ENCODE data around the gene ITGA1.
"Not testable (repeated sequence)": the region's sequence is repeated elsewhere in the genome, so short reads cannot be mapped to it uniquely, and the experiment has no call there.

ITGA1 gene

DNA sequence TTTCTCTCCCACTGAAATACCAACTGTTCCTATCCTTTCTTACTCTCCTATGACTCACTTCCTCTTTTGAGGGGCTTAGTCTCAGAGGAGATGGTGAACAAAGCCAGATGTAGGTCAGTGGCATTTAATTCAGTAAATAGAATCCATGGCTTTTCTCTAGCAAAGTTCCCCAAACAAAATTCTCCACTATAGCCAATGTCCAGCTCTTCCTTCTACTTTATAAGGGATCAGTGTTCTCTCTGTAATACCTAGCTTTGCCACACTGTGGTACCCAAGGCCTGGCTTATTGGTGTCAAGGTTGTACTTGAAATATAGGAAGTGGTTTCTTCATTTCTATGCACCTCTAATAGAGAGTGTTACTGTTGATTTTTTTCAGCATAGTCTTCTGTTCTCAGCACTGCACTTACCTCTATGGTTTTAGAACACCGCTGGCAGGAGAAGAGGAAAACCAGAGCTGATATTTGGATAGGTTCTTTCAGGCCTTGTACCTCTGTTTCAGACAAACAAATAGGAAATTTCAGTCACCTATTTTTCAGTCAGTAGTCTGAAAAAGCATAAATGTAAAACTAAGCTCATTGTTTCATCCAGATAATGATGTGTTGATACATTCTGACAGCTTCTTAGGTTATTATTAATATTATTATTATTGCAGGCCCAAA is 160.8 kb downstream of the ITGA1 start:
- in situ Hi-C loops (cut with HindIII; ENCODE audit: low pct_unique_long_range_greater_than_20kb, low sequenced_read_pairs) = no loop called here
- no peak for TF ChIP-seq JUND (IDR thresholded peaks at IDR 0.05; ENCODE audit: low read depth)
- DNase-seq (ENCODE audit: low read depth in 1 of 2, low spot score in 1 of 2) = peak; percentile 36 to 89

DNA sequence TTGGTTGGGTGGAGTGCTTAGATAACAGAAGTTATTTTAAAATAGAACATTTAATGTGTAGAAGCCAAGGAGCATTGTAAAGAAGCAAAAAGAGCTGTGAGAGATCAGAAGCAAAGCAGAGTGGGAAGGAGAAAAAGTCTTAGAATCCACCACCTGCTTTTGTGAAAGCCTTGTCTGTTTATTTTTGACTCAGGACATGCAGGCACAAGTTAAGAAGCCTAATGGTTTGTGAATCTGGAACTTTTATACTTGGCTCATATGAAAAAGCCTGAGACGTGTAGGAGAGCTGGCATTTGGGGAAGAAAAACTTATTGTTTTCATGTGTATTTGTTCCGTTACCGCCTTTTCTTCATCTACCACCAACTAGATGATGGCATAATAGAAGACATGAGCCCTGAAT is 163.0 kb downstream of the ITGA1 start:
- no peak for DNase-seq (ENCODE audit: low read depth in 1 of 2, low spot score in 1 of 2)
- in situ Hi-C loops (cut with HindIII; ENCODE audit: low pct_unique_long_range_greater_than_20kb, low sequenced_read_pairs) = no loop called here
- no peak for TF ChIP-seq JUND (IDR thresholded peaks at IDR 0.05; ENCODE audit: low read depth)

DNA sequence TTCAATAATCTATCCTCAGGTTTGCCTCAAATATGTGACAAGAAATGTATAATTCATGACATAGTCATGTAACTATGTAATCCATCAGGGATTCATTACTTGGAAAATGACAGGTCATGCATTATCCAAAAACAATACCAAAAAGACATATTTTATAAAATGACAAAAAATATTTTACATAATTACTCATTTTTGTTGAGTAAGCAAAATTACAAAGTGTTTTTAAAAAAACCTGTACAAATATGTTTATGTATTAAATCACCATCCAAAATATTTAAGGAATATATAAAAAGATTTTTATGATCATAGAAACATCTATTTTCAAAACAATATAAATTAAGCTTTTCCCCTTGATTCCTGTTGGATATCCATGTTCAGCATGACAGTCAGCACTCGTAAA is 164.8 kb downstream of the ITGA1 start:
- in situ Hi-C loops (cut with HindIII; ENCODE audit: low pct_unique_long_range_greater_than_20kb, low sequenced_read_pairs) = no loop called here
- no peak for TF ChIP-seq JUND (IDR thresholded peaks at IDR 0.05; ENCODE audit: low read depth)
- DNase-seq (ENCODE audit: low read depth in 1 of 2, low spot score in 1 of 2) = no peak

DNA sequence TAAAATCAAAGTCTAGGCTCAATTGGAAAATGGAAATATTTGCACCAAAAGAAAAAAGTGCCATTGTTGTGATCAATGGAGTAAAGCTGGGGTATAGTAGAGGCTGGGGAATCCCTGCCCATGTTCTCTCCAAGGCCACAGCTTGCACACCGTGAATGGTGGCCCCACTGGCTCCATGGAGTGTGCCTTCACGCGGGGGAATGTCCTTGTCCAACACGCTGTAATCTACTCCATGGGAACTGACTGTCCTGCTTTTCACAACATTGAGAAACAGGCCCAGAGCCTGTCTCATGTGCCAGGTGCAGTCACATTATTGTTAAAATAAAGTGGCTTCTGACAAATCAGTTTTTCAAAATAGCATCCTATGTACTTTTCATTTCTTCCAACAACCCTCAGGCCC is 168.3 kb downstream of the ITGA1 start:
- TF ChIP-seq JUND (IDR thresholded peaks at IDR 0.05; ENCODE audit: low read depth) = no peak
- DNase-seq (ENCODE audit: low read depth in 1 of 2, low spot score in 1 of 2) = no peak
- in situ Hi-C loops (cut with HindIII; ENCODE audit: low pct_unique_long_range_greater_than_20kb, low sequenced_read_pairs) = no loop called here

DNA sequence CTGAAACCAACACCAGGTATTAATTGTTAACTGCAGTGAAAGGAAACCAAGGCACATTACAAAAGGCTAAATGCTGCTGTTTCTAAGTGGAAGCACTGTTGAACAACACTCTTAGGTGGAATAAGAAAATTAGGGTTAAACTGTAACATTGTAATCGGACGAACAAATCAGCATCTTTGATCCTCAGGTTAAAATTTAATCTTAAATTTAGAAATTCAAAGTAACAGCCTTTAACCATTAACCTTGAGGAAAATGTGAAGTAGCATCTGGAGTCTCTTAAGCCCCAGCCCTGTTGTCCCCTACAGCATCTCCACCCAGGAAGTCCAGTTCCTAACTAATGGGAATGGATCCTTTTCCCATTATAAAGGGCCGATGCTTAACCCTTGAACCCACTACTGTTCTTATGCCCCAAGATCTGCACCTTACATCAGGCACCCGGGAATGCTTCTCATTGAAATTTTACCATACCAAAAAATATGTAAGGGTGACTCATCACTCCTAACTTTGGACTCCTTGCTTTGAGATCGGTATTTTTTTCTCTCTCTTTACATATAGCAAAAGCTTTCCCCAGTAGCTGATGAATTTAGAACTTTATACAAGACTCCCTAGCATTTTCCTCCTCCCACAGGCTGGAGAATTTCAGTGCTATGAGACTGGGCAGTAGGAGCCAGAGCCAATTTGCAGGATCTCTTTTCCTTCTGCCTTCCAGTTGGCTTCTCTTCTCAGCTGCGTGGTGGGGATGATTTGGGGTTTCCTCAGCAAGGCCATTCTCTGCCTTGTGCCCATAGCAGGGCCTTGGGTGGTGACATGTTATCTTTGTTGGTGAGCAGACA is 169.4 kb downstream of the ITGA1 start:
- in situ Hi-C loops (cut with HindIII; ENCODE audit: low pct_unique_long_range_greater_than_20kb, low sequenced_read_pairs) = no loop called here
- no peak for DNase-seq (ENCODE audit: low read depth in 1 of 2, low spot score in 1 of 2)
- no peak for TF ChIP-seq JUND (IDR thresholded peaks at IDR 0.05; ENCODE audit: low read depth)

DNA sequence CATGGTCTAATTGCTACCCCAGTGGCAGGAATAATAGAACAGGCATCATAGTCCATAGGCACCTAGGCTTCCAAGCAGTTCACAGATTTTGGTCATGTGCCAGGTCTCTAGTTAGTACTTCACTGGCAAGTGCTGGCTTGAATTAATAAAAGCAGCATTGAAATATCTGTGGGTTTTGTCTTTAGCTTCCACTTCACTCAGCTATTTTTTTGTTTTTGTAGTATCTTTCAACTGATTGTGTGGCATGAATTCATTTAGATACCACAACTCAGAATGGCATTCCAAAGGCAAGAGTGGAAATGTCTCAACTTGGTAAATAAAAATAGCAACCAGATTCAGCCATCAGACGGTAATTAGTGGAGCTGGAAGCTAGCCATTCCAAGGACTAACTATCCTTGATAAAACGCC is 173.6 kb downstream of the ITGA1 start:
- peak in 1 of 2 experiments; percentile 23 for DNase-seq (ENCODE audit: low read depth in 1 of 2, low spot score in 1 of 2)
- TF ChIP-seq JUND (IDR thresholded peaks at IDR 0.05; ENCODE audit: low read depth) = no peak
- in situ Hi-C loops (cut with HindIII; ENCODE audit: low pct_unique_long_range_greater_than_20kb, low sequenced_read_pairs) = no loop called here

DNA sequence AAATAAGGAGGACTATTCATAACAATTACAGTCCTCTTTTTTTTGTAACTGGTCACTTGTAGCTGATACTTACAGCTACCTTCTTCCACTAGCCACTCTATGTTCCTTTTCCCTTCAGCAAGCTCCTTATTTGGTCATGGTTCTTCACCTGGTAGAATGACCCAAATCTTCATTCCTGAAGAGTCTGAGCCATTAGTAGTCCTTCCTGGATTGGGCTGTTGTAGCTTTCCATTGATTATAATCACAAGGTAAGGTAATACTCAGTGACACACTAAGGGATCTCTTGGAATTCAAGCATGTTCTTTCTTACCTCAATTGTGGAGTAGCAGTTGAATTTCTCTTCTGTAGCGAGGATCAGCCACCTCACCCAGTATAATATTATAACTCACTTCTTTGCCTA is 175.9 kb downstream of the ITGA1 start:
- no peak for TF ChIP-seq JUND (IDR thresholded peaks at IDR 0.05; ENCODE audit: low read depth)
- in situ Hi-C loops (cut with HindIII; ENCODE audit: low pct_unique_long_range_greater_than_20kb, low sequenced_read_pairs) = no loop called here

DNA sequence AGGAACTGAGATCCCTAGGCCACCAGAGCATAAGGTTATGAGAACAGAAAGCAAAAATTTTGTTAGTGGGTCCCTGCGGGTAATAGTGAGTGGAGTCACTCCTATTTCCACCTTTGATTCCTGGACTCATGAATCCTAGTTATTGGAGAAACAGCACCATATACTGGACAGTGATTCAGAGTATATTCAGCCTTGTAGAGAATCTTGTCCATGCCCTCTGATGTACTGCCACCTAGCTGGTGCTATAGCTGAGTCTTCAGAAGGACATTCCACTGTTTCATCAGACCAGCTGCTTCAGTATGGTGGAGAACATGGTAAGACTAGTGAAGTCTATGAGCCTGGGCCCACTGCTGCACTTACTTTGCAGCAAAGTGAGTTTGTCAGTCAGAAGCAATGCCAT is 176.4 kb downstream of the ITGA1 start:
- DNase-seq (ENCODE audit: low read depth in 1 of 2, low spot score in 1 of 2) = peak in 1 of 2 experiments; percentile 38
- in situ Hi-C loops (cut with HindIII; ENCODE audit: low pct_unique_long_range_greater_than_20kb, low sequenced_read_pairs) = no loop called here
- no peak for TF ChIP-seq JUND (IDR thresholded peaks at IDR 0.05; ENCODE audit: low read depth)

More for the DNA sequence above, 175.9 kb downstream of the ITGA1 start:
- no peak for DNase-seq (ENCODE audit: low read depth in 1 of 2, low spot score in 1 of 2)

DNA sequence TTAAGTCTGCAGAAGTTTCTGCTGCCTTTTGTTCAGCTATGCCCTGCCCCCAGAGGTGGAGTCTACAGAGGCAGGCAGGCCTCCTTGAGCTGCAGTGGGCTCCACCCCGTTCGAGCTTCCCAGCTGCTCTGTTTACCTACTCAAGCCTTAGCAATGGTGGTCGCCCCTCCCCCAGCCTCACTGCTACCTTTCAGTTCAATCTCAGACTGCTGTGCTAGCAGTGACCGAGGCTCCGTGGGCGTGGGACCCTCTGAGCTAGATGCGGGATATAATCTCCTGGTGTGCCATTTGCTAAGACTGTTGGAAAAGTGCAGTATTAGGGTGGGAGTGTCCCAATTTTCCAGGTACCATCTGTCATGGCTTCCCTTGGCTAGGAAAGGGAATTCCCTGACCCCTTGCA is 188.4 kb downstream of the ITGA1 start:
- DNase-seq (ENCODE audit: low read depth in 1 of 2, low spot score in 1 of 2); in situ Hi-C loops (cut with HindIII; ENCODE audit: low pct_unique_long_range_greater_than_20kb, low sequenced_read_pairs): not testable (repeated sequence)

DNA sequence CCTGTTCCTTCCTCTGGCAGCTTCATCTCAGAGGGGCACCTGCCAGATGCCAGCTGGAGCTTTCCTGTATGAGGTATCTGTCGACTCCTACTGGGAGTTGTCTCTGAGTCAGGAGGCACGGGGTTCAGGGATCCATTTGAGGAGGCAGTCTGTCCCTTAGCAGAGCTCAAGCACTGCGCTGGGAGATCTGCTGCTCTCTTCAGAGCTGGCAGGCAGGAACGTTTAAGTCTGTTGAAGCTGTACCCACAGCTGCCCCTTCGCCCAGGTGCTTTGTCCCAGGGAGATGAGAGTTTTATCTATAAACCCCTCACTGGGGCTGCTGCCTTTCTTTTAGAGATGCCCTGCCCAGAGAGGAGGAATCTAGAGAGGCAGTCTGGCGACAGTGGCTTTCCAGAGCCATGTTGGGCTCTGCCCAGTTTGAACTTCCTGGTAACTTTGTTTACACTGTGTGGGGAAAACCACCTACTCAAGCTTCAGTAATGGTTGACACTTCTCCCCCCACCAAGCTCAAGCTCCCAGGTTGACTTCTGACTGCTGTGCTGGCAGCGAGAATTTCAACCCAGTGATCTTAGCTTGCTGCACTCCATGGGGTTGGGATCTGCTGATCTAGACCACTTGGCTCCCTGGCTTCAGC is 189.7 kb downstream of the ITGA1 start:
- no peak for DNase-seq (ENCODE audit: low read depth in 1 of 2, low spot score in 1 of 2)
- in situ Hi-C loops (cut with HindIII; ENCODE audit: low pct_unique_long_range_greater_than_20kb, low sequenced_read_pairs) = no loop called here
- TF ChIP-seq JUND (IDR thresholded peaks at IDR 0.05; ENCODE audit: low read depth) = no peak

DNA sequence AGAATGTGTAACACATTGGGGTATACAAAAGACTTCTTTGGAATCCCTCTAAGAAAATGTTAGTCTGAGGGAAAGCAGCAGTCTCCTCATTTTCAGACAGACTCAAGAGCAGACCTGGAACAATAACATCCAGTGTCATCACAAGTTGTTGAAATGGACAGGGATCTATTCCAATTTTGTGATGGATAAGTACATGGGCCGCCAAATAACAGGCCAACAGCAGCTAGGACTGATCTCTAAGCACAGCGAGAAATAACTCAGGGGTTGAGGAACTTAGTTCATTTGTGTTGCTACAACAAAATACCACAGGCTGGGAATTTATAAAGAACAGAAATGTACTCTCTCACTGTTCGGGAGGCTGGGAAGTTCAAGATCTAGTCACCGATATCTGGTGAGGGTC is 193.8 kb downstream of the ITGA1 start:
- DNase-seq (ENCODE audit: low read depth in 1 of 2, low spot score in 1 of 2) = no peak
- TF ChIP-seq JUND (IDR thresholded peaks at IDR 0.05; ENCODE audit: low read depth) = no peak
- in situ Hi-C loops (cut with HindIII; ENCODE audit: low pct_unique_long_range_greater_than_20kb, low sequenced_read_pairs) = no loop called here

DNA sequence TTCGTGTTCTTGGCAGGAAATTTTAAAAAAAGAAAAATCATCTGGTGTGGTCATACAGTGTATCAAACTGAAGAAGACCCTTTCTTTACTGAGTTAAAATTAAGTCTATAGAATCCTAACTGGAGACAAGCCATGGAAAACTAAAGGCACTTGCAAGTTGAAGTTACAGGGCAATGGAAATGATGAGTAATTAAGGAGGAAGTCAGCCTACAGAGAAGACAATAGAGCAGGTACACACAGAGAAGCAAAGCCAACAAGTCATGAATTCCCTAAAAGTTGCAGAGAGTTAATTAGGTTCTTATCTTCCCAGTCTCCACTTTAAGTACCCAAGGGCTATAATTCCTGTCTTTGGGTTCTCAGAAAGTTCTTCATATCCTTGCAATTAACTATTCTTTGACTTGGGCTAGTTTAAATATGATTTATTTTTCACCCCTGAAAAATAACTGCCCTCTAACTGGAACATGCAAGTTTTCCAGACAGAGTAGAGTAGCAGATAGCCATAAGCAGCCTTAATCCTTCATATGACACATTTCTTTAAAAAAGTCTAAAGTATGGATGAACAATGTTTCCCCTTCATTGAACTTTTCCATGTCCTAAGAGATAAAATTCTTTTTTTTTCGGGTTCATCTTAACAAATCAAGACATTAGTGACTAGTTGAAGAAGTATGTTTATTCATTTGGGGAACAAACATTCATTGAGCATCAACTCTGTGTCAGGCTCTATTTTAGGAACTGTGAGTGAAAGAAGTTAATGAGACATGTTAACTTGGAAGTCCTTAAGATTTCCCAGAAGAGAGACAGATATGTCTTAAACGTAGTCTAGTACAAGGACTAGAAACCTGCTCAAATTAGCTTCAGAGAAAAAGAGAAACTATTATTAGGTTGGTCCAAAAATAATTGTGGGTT is 196.3 kb downstream of the ITGA1 start:
- no peak for TF ChIP-seq JUND (IDR thresholded peaks at IDR 0.05; ENCODE audit: low read depth)
- in situ Hi-C loops (cut with HindIII; ENCODE audit: low pct_unique_long_range_greater_than_20kb, low sequenced_read_pairs) = no loop called here
- peak in 1 of 2 experiments; percentile 14 for DNase-seq (ENCODE audit: low read depth in 1 of 2, low spot score in 1 of 2)

Data from T47D (cell line).